Neural cell (in vitro differentiated cells): Measurements from ENCODE around the gene PRR4. TPM values are rescaled to one million over a fixed set of nuclear protein-coding genes. Genes with fewer than 3 reads are reported as not detected.

Experiments used
- H2AFZ ChIP-seq: fragments of 200-600, 300-800 bp; sonication (generic), shearing (Covaris generic); 2 replicates; pipeline ENCODE4 v1.6.0; 2014; ENCODE audit warnings: low read depth, mild to moderate bottlenecking, antibody characterized with exemption, low read length, moderate library complexity
- H3F3A ChIP-seq: fragments of 200-600 bp; shearing (Covaris generic); 2 replicates; pipeline ENCODE4 v1.6.1; 2016; ENCODE audit warnings: mild to moderate bottlenecking, moderate library complexity, mixed read lengths, antibody characterized with exemption, low read length; ENCODE audit not compliant: insufficient read depth, poor library complexity, severe bottlenecking
- H3K27ac ChIP-seq: fragments of 200-600, 300-800 bp; sonication (generic), shearing (Covaris generic); 2 replicates; pipeline ENCODE4 v1.5.1; 2014; ENCODE audit warnings: mild to moderate bottlenecking, low read length, moderate library complexity
- H3K27me3 ChIP-seq: fragments of 300-800, 200-600 bp; sonication (generic), shearing (Covaris generic); 2 replicates; pipeline ENCODE4 v1.6.0; 2014; ENCODE audit warnings: mild to moderate bottlenecking, low read depth, low read length, moderate library complexity; ENCODE audit not compliant: insufficient read depth
- H3K36me3 ChIP-seq: fragments of 300-800, 200-600 bp; sonication (generic), shearing (Covaris generic); 2 replicates; pipeline ENCODE4 v1.5.1; 2014; ENCODE audit warnings: mild to moderate bottlenecking, antibody characterized with exemption, low read length, moderate library complexity; ENCODE audit not compliant: insufficient read depth
- H3K4me2 ChIP-seq: fragments of 300-800, 200-600 bp; sonication (generic), shearing (Covaris generic); 2 replicates; pipeline ENCODE4 v1.6.0; 2014; ENCODE audit warnings: mild to moderate bottlenecking, low read length
- H3K4me3 ChIP-seq: fragments of 300-800, 200-600 bp; sonication (generic), shearing (Covaris generic); 2 replicates; pipeline ENCODE4 v1.5.1; 2014; ENCODE audit warnings: mild to moderate bottlenecking, low read length, moderate library complexity
- H3K79me2 ChIP-seq: fragments of 200-600 bp; shearing (Covaris generic); replicated peaks from 2 replicates; pipeline ENCODE4 v1.6.0; 2014; ENCODE audit warnings: mild to moderate bottlenecking, low read length, moderate library complexity; ENCODE audit not compliant: insufficient read depth
- H3K9ac ChIP-seq: fragments of 300-800, 200-600 bp; sonication (generic), shearing (Covaris generic); 2 replicates; pipeline ENCODE4 v1.6.1; 2016; ENCODE audit warnings: mild to moderate bottlenecking, low read length, mixed read lengths
- H3K9me2 ChIP-seq: fragments of 200-600 bp; shearing (Covaris generic); 2 replicates; pipeline ENCODE4 v1.6.1; 2016; ENCODE audit warnings: mild to moderate bottlenecking, low read length, mixed read lengths; ENCODE audit not compliant: insufficient read depth
- H3K9me3 ChIP-seq: fragments of 200-600, 300-800 bp; sonication (generic), shearing (Covaris generic); 2 replicates; pipeline ENCODE4 v1.6.1; 2016; ENCODE audit warnings: mild to moderate bottlenecking, mixed run types, low read length, moderate library complexity, mixed read lengths
- H4K20me1 ChIP-seq: fragments of 200-600 bp; shearing (Covaris generic); 2 replicates; pipeline ENCODE4 v1.6.1; 2016; ENCODE audit warnings: mild to moderate bottlenecking, mixed run types; ENCODE audit not compliant: insufficient read depth
- CTCF ChIP-seq: fragments of 450-650 bp; IDR thresholded peaks from 2 replicates; pipeline ENCODE4 v1.5.1; 2014; ENCODE audit warnings: antibody characterized with exemption, mild to moderate bottlenecking, moderate library complexity; ENCODE audit not compliant: poor library complexity, severe bottlenecking
- EP300 ChIP-seq: fragments of 450-650 bp; conservative IDR thresholded peaks from 2 replicates; pipeline ENCODE4 v1.6.1; 2014; ENCODE audit warnings: antibody characterized with exemption, mild to moderate bottlenecking, moderate library complexity; ENCODE audit not compliant: poor library complexity, severe bottlenecking
- EZH2 ChIP-seq: fragments of 200-600, 300-800 bp; shearing (Covaris generic), sonication (generic); IDR thresholded peaks from 2 replicates; pipeline ENCODE4 v1.6.1; 2014; ENCODE audit warnings: antibody characterized with exemption, low read length, borderline replicate concordance, mild to moderate bottlenecking; ENCODE audit not compliant: insufficient read depth, poor library complexity, severe bottlenecking
- MXI1 ChIP-seq: fragments of 450-650 bp; conservative IDR thresholded peaks from 2 replicates; pipeline ENCODE4 v1.6.1; 2014; ENCODE audit warnings: antibody characterized with exemption, mild to moderate bottlenecking; ENCODE audit not compliant: poor library complexity, severe bottlenecking
- POLR2AphosphoS5 ChIP-seq: IDR thresholded peaks from 2 replicates; pipeline ENCODE4 v1.6.1; 2012
- RAD21 ChIP-seq: fragments of 450-650 bp; conservative IDR thresholded peaks from 2 replicates; pipeline ENCODE4 v1.6.1; 2014; ENCODE audit warnings: antibody characterized with exemption, mild to moderate bottlenecking, moderate library complexity
- REST ChIP-seq: IDR thresholded peaks from 2 replicates; pipeline ENCODE4 v1.6.1; 2012; ENCODE audit warnings: borderline replicate concordance
- SMC3 ChIP-seq: fragments of 450-650 bp; conservative IDR thresholded peaks from 2 replicates; pipeline ENCODE4 v1.6.1; 2014; ENCODE audit warnings: antibody characterized with exemption, mild to moderate bottlenecking, moderate library complexity; ENCODE audit not compliant: poor library complexity
- TAF1 ChIP-seq: IDR thresholded peaks from 2 replicates; pipeline ENCODE4 v1.6.1; 2012; ENCODE audit warnings: low read depth
- polyA plus RNA-seq: library from polyadenylated mRNA; depleted of rRNA; stranded (reverse); fragments of >200 nt; gene quantifications from 2 replicates; pipeline ENCODE4 v1.2.3, GENCODE V29; 2014

The PRR4 gene
- polyA plus RNA-seq, 1 donor from 2014 or later = 5.0 TPM

DNA sequence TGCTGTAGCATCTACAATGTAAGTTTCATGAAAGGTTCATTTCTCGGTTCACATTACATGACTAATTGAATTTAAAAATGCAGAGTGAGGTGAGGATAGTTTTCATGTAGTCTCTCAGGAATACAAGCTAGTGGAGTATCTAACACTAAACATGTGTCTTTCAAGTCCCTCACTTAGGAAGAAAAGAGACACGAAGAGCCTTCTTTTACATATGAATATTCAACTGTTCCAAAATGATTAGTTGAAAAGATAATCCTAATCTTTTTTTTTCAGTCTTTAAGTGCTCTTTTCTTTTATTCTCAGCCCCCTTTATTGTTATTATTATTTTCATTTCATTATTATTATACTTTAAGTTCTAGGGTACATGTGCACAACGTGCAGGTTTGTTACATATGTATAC is 10.8 kb downstream of the PRR4 start:
- H3K36me3 ChIP-seq = no peaks in the 10 kb centered on the region
- H3K9ac ChIP-seq = no peak overlapping the region
- H3K9me3 ChIP-seq = peaks cover 4% of the 10 kb centered on the region

GRCh38 chr12:10829994-10830393 is 19.3 kb downstream of the PRR4 start:
- Histone ChIP-seq H3K27ac (no peak overlapping the region), H3K9me2 (no peaks in the 10 kb centered on the region), H3K36me3 (no peaks in the 10 kb centered on the region), H3F3A (no peaks in the 10 kb centered on the region), H3K9me3 (no peaks in the 10 kb centered on the region), H2AFZ (no peak overlapping the region), H3K27me3 (no peaks in the 10 kb centered on the region), H3K4me2 (no peak overlapping the region), H3K9ac (no peak overlapping the region), H4K20me1 (no peaks in the 10 kb centered on the region), H3K4me3 (no peak overlapping the region), H3K79me2 (no peaks in the 10 kb centered on the region)
- no peak for TF ChIP-seq POLR2AphosphoS5
- no peak for TF ChIP-seq EP300
- no peak for TF ChIP-seq REST
- no peak for TF ChIP-seq SMC3
- TF ChIP-seq MXI1 = no peak
- TF ChIP-seq TAF1 = no peak
- TF ChIP-seq RAD21 = no peak
- no peak for TF ChIP-seq EZH2

More for the DNA sequence above, 10.8 kb downstream of the PRR4 start:
- H3K79me2 ChIP-seq = no peaks in the 10 kb centered on the region
- H3K4me2 ChIP-seq = no peak overlapping the region
- H3K27ac ChIP-seq = no peak overlapping the region
- no peaks in the 10 kb centered on the region for H3K9me2 ChIP-seq
- H4K20me1 ChIP-seq = no peaks in the 10 kb centered on the region
- H3K4me3 ChIP-seq = no peak overlapping the region
- TF ChIP-seq SMC3 (no peak), EP300 (no peak), RAD21 (no peak), TAF1 (no peak), EZH2 (no peak), MXI1 (no peak), CTCF (no peak), REST (no peak), POLR2AphosphoS5 (no peak)
- H2AFZ ChIP-seq = no peak overlapping the region
- H3F3A ChIP-seq = no peaks in the 10 kb centered on the region
- no peaks in the 10 kb centered on the region for H3K27me3 ChIP-seq
